Stimulated activated CD4-positive, alpha-beta T cell treated with anti-CD3 and anti-CD28 coated beads, TNF-alpha, amount 100 ng/mL, for 24 hours (primary cell): ENCODE results near the gene DCLK3.

ENCODE experiments used
- DNase-seq, 3 experiments: peaks; one replicate each; pipeline ENCODE4 v3.0.0-alpha.2; 2020; ENCODE audit warnings: low read depth in 3 of 3

DCLK3 gene

GRCh38 chr3:36707623-36708409 lies 56.5 kb downstream of the DCLK3 start:
- DNase-seq: no peak

GRCh38 chr3:36705015-36705414 lies 59.3 kb downstream of the DCLK3 start:
- no peak for DNase-seq

DNA sequence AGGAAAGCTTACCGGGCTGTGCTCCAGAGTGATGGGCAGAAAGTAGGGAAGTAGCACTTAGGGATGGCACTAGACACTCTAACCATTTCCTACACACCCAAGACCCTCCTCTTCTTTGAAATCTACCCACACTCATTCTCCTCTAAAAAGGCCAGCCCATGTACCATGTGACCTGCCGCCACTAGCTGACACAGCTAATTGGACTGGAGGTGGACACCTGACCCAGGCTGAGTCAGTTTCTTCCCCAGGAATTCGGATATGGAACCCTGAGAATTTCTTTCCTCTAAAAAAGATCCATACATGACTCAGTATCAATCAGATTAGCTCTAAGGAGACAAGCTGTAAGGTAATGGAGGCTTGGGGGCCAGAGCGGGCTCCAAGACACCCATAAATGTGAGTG lies 60.1 kb downstream of the DCLK3 start:
- DNase-seq: no peak

DNA sequence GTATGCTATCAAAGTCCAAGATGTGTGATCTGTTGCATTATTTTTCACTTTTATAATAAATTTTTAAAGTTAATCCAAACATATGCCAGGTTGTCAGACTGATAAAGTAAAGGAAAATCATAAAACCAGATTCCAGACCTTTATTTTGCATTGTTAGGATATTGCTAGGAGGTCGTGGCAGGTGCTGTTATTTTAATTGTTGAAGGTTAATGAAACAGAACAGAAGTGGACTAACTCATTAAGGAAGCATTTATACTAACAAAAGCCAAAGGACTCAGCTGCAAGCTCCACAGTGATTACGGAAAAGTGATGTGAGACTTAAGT lies 63.1 kb downstream of the DCLK3 start:
- no peak for DNase-seq

- peak in 1 of 3 experiments; percentile 35 for DNase-seq
These were observed 63.7 kb downstream of the DCLK3 start for GRCh38 chr3:36700537-36701248.

DNA sequence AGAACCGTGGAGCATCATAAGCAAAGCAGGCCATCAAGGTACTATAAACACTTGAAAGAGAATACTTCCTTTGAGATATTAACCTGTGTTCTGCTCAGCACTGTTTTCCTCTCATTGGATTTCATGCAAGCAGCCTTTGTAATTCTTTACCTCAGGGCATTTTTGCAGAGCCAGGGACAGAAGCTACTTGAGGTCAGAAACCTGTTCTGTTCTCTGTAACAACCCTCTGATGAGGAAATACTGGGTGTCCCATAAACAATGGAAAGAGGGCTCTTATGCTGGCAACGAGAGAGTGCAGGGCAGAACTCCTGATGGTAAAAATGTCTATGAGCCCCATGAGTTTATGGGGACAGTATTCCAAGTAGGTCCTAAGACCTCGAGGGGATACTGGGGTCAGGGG lies 66.0 kb downstream of the DCLK3 start:
- no peak for DNase-seq

- DNase-seq: no peak
These were observed 66.9 kb downstream of the DCLK3 start for GRCh38 chr3:36697229-36698001.

DNA sequence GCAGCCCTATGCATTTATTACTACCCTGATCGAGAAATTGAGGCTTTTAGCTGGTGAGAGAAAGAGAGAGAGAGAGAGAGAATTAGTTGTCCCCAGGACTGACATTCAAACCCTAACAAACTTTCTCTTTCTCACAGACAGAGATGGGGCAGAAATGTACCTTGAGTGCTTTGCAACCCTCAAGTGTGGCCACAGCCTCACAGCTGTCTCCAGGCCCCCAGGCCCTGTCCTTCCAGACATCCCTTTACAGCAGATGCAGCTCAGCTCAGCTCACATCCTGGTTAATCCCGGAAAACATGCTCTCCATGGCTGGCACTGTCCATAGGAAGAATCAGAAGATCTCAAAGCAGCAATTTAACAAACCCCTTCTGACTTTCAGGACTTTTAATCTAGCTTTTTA lies 67.6 kb downstream of the DCLK3 start:
- DNase-seq: no peak

DNA sequence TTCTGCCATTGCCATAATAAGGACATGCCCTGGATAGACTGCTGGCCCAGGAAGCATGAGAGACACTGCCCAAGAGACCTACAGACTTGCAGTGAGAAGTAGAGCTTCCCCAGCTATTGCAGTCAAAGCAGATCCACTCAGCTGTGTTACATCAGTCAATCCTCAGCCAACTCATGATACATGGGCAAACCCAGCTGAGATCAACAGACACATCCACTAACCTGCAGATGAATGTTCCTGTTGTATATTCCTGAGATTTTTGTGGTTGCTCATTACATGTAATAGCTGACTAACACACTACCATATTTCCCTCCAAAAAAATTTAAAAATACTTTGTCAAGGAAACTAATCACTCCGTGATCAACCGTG lies 68.6 kb downstream of the DCLK3 start:
- no peak for DNase-seq

- DNase-seq: no peak
These were observed 69.1 kb downstream of the DCLK3 start for GRCh38 chr3:36695113-36695768.

DNA sequence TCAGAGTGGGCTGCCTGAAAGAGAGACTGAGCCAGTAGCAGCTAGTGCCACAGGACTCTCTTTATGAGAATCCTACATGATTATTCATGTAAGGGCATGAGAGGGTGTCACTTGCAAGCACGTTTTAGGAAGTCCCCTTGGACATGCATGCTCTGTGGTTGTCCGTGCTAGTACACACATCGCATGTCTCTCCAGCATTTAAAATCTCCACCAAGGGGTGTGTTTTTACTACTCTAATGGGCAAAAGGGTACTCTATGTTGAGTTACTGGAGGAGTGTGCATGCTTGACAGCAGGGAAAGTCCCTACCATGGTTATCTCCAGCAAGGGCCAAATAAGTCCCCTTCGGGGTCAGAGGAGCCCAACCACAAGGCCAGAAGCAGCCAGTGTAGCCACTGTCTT lies 70.7 kb downstream of the DCLK3 start:
- DNase-seq: no peak

GRCh38 chr3:36689560-36689959 lies 74.8 kb downstream of the DCLK3 start:
- DNase-seq: no peak

DNA sequence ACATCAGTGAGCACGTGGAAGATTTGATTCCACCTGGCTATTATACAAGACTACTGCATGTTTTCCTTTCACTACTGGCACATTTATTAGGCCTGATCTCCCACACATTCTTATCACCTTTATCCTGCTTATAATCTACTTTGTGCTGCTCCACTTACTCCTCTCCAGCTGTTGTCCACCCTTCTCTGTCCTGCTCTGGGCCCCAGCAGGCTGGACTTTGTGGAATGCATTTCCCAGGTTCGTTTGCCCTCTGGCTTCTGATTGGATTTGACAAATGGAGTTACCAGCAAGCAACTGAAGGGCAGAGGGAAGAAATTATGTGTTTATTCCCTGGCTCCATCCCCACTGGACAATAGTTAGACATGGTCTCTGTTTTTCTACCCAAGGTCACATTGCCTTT lies 75.5 kb downstream of the DCLK3 start:
- no peak for DNase-seq

DNA sequence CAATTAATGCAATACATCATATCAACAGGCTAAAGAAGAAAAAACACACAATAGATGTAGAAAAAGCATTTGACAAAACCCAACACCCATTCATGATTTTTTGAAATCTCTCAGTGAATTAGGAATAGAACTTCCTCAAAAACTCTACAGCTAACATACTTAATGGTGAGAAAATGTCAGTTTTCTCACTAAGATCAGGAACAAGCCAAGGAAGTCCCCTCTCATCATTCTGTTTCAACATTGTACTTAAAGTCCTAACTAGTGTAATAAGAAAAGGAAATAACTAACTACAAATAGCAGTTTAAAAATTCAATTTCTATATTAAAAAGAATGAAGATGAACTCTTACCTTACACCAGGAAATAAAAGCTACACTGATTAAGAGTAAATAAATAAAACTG lies 77.8 kb downstream of the DCLK3 start:
- DNase-seq: no peak

GRCh38 chr3:36681867-36682266 lies 82.5 kb downstream of the DCLK3 start:
- no peak for DNase-seq

DNA sequence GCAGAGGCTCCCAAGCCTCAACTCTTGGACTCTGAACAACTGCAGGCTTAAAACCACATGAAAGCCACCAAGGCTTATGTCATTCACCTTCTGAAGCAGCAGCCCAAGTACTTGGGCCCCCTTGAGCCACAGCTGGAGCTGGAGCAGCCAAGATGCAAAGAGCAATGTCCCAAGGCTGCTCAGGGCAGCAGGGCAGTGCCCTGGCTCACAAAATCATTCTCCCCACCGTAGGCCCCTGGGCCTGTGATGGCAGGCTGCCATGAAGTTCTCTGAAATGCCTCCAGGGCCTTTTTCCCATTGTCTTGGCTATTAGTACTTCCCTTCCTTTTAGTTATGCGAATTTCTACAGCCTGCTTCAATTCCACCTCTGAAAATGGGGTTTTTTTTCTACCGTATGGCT lies 83.4 kb downstream of the DCLK3 start:
- no peak for DNase-seq

- DNase-seq: no peak
These were observed 84.8 kb downstream of the DCLK3 start for GRCh38 chr3:36679384-36680200.

DNA sequence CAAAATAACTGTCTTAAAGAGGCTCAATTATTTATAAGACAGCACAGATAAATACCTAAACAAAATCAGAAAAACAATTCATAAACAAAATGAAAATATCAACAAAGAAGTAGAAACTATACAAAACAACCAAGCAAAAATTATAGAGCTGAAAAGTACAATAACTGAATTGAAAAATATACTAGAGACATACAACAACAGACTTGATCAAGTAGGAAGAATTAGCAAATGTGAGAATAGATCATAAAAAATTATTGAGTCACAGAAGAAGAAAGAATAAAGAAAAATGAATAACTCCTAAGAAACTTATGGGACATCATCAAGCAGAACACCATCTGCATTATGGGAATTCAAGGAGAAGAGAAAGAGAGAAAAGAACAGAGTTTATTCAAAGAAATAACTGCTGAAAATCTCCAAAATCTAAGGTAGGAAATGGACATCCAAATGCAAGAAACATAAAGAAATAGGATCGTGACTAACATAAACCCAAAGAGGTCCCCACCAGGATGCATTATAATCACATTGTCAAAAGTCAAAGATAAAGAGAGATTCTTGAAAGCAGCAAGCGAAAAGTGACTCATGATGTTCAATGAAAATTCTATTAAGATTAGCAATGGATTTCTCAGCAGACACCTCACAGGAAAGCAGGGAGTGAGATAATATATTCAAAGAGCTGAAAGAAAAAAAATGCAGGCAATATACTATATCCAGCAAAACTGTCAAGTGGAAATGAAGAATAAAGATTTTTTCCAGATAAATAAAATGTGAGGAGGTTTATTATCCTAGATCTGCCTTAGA lies 85.9 kb downstream of the DCLK3 start:
- no peak for DNase-seq

GRCh38 chr3:36677331-36678007 lies 86.9 kb downstream of the DCLK3 start:
- no peak for DNase-seq

GRCh38 chr3:36674816-36675215 lies 89.5 kb downstream of the DCLK3 start:
- no peak for DNase-seq
